Epithelial cell of proximal tubule (primary cell): ENCODE measurements around the gene TMEM140. TPM values are rescaled to one million over a fixed set of nuclear protein-coding genes. Genes with fewer than 3 reads are reported as not detected.
"Not testable (repeated sequence)": the region's sequence is repeated elsewhere in the genome, so short reads cannot be mapped to it uniquely, and the experiment has no call there.

Source experiments
- DNase-seq: peaks from one replicate; pipeline ENCODE4 v3.0.0-alpha.2; 2011; ENCODE audit warnings: low read depth
- H3K4me3 ChIP-seq: 2 replicates; pipeline ENCODE4 v1.5.1; 2011; ENCODE audit warnings: low read depth, mild to moderate bottlenecking, low read length
- total RNA-seq: library from RNA; depleted of rRNA; stranded (reverse); fragments of >200 nt; gene quantifications from 2 replicates; pipeline ENCODE4 v1.2.3, GENCODE V29; 2015
- TF ChIP-seq, protein P1 (sequence below): conservative IDR thresholded peaks from 2 replicates; pipeline ENCODE4 v1.5.1; 2012; ENCODE audit warnings: low read depth, mild to moderate bottlenecking, low read length

Gene TMEM140
- total RNA-seq, 1 donor from 2014 or later: 0.46 TPM

DNA sequence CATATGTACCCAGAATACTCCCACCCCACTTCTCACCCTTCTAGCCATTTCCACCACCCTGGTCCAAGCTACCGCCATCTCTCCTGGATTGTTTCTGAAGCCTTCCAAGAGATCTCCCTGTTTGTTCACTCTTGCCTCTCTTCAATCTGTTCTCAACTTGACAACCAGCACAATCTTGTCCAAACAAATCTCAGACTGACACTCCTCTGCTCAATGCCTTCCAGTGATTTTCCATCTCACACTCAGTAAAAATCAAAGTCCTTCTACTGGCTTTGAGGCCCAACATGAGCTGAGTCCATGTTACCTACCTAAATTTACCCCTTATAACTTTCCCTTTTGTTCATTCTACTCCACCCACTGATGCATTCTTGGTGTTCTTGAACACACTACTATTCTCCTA lies 33.2 kb upstream of the TMEM140 start:
- TF ChIP-seq, protein P1, sequence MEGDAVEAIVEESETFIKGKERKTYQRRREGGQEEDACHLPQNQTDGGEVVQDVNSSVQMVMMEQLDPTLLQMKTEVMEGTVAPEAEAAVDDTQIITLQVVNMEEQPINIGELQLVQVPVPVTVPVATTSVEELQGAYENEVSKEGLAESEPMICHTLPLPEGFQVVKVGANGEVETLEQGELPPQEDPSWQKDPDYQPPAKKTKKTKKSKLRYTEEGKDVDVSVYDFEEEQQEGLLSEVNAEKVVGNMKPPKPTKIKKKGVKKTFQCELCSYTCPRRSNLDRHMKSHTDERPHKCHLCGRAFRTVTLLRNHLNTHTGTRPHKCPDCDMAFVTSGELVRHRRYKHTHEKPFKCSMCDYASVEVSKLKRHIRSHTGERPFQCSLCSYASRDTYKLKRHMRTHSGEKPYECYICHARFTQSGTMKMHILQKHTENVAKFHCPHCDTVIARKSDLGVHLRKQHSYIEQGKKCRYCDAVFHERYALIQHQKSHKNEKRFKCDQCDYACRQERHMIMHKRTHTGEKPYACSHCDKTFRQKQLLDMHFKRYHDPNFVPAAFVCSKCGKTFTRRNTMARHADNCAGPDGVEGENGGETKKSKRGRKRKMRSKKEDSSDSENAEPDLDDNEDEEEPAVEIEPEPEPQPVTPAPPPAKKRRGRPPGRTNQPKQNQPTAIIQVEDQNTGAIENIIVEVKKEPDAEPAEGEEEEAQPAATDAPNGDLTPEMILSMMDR: no peak
- DNase-seq: no peak
- H3K4me3 ChIP-seq: no peak overlapping the region

- H3K4me3 ChIP-seq: no peak overlapping the region
- no peak for DNase-seq
- TF ChIP-seq, protein P1: no peak
These were observed 30.8 kb upstream of the TMEM140 start for GRCh38 chr7:135117096-135117495.

- no peak for DNase-seq
- TF ChIP-seq, protein P1: no peak
- no peak overlapping the region for H3K4me3 ChIP-seq
These were observed 26.0 kb upstream of the TMEM140 start for GRCh38 chr7:135121868-135122267.

- H3K4me3 ChIP-seq, DNase-seq: not testable (repeated sequence)
These were observed 23.2 kb upstream of the TMEM140 start for GRCh38 chr7:135124631-135125030.

DNA sequence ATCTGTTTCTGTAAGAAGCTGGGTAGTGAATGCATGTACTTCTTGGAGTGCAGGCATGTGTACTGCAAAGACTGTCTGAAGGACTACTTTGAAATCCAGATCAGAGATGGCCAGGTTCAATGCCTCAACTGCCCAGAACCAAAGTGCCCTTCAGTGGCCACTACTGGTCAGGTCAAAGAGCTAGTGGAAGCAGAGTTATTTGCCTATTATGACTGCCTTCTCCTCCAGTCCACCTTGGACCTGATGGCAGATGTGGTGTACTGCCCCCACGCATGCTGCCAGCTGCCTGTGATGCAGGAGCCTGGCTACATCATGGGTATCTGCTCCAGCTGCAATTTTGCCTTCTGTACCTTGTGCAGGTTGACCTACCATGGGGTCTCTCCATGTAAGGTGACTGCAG lies 18.9 kb upstream of the TMEM140 start:
- TF ChIP-seq, protein P1: no peak
- H3K4me3 ChIP-seq: no peak overlapping the region
- DNase-seq: no peak

GRCh38 chr7:135129579-135129978 lies 18.3 kb upstream of the TMEM140 start:
- H3K4me3 ChIP-seq: no peak overlapping the region
- TF ChIP-seq, protein P1: peak; percentile 7
- no peak for DNase-seq

DNA sequence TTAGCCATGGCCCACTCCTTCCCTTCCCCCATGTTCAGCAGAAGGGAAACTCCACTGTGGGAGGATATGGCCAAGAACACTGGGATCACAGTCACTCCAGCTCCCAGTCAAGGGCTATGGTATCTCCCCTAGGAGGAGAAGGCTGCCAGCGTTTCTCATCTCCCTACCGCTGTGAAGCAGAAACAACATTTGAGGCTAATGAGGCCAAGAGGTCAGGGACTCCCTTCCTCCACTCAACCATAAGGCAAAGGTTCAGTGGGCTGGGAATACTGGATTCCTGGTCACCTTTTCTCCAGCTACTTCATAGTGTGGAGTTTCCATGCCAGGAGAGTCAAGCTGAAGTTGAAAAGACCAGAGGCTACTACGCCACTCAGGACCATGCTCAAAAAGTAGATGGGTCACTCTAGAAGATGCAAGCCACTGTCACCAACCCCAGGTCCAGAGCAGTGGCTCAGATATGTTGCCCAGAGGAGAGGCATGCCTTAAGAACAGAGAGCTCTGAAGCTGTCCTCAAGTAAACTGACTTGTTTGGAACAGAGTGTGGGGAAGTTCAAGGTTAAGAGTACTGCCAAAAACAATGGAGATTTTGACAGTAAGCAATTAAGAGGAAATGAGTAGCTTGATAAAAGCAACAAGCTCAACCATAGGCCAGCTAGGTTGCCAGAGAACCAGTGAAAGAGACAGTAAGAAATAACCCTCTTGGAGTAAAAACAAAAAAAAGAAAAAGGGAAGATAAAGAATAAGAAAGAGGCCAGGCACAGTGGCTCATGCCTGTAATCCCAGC lies 3.8 kb upstream of the TMEM140 start:
- DNase-seq: no peak
- TF ChIP-seq, protein P1: no peak
- no peak overlapping the region for H3K4me3 ChIP-seq
